AG09309 (cell line): Measurements from ENCODE around the gene NYNRIN.

Experiments used
- DNase-seq: peaks from one replicate; pipeline ENCODE4 v3.0.0-alpha.2; 2010; ENCODE audit warnings: low read depth
- H3K4me3 ChIP-seq: 2 replicates; pipeline ENCODE4 v1.5.1; 2011; ENCODE audit warnings: mild to moderate bottlenecking, low read depth, low read length, moderate library complexity; ENCODE audit not compliant: control insufficient read depth
- TF ChIP-seq, protein P1 (sequence below): IDR thresholded peaks from 2 replicates; pipeline ENCODE4 v1.5.1; 2011; ENCODE audit warnings: mild to moderate bottlenecking, low read depth, low read length, inconsistent platforms; ENCODE audit not compliant: insufficient read depth, control insufficient read depth; ENCODE audit errors: missing control alignments

Gene NYNRIN

GRCh38 chr14:24425704-24426103 lies 26.9 kb downstream of the NYNRIN start:
- TF ChIP-seq, protein P1, sequence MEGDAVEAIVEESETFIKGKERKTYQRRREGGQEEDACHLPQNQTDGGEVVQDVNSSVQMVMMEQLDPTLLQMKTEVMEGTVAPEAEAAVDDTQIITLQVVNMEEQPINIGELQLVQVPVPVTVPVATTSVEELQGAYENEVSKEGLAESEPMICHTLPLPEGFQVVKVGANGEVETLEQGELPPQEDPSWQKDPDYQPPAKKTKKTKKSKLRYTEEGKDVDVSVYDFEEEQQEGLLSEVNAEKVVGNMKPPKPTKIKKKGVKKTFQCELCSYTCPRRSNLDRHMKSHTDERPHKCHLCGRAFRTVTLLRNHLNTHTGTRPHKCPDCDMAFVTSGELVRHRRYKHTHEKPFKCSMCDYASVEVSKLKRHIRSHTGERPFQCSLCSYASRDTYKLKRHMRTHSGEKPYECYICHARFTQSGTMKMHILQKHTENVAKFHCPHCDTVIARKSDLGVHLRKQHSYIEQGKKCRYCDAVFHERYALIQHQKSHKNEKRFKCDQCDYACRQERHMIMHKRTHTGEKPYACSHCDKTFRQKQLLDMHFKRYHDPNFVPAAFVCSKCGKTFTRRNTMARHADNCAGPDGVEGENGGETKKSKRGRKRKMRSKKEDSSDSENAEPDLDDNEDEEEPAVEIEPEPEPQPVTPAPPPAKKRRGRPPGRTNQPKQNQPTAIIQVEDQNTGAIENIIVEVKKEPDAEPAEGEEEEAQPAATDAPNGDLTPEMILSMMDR = no peak
- DNase-seq = peak; percentile 61
- H3K4me3 ChIP-seq = no peak overlapping the region

GRCh38 chr14:24426150-24426911 lies 27.5 kb downstream of the NYNRIN start:
- no peak overlapping the region for H3K4me3 ChIP-seq
- no peak for DNase-seq
- TF ChIP-seq, protein P1 = no peak

DNA sequence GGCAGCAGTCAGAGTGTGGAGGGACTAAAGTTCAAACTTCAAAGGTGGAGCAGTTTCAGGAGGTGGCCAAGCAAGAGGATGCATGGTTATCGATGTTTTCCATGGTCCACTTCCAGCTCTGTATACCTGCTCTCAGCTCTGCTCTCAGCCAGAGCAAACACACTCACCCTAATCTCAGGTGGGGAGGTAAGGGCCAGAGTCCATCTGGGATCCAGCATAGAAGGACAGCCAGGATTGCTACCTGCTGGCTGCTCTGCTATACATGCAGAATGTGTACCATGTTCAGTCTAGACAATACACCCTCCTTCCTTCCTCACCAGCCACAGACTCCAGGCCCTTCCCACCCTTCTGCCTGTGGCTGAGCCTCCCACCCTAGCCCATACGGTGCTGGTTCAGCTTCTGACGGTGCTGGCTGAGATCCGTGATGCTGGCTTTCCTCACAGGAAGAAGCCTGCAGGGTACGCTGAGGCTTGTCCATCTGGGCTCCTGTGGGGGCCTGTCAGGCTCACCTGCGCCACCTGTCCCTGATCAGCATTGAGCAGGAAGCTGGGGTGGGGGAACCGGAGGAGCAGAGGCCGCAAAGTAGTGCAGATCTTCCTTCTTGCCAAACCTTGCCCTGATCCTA lies 28.2 kb downstream of the NYNRIN start:
- DNase-seq = no peak
- TF ChIP-seq, protein P1 = no peak
- H3K4me3 ChIP-seq = no peak overlapping the region

- TF ChIP-seq, protein P1 = no peak
These were observed 29.0 kb downstream of the NYNRIN start for GRCh38 chr14:24427537-24428508.

DNA sequence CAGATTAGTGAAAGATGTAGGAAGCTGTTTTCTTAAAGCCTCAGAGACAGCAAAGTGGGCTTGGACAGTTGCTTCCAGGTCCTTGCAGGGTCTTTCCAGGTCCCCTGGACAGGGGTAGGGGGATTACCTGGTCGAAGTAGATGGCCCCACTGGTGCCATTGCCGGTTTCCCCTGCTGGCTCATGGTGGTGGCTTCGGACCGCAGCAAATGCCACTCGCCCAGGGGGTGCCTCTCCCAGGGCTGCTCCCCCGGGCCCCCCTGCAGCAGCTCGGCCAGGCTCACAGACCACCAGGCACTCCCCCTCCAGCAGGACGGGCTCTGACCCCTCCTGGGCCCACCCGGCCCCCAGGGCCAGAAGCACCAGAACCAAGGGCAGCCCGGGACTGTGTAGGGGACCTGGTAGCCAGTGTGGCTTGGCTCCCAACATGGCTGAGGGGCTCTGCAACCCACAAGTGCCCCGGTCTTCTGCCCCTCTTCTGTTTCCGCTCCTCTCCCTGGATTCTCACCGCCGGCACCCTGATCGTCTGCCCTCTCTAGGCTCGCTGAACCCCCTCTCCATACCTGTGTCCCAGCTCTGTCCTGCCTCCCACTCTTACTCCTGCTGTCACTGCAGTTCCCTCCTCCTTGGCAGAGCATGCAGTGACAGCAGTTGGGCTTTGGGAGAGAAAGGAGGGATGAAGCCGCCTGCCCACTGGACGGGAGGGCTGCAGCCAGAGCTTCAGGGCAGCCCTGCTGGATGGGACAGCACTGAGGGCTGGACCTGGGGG lies 30.0 kb downstream of the NYNRIN start:
- no peak for DNase-seq
- TF ChIP-seq, protein P1 = no peak
- H3K4me3 ChIP-seq = peak overlapping the region; percentile 65; the same call in 1 of the 2 replicates

More at GRCh38 chr14:24427537-24428508, 29.0 kb downstream of the NYNRIN start:
- no peak for DNase-seq
- H3K4me3 ChIP-seq = no peak overlapping the region

- DNase-seq = peak; percentile 78
- TF ChIP-seq, protein P1 = no peak
- peak within 1 kb of the TSS; percentile 65 for H3K4me3 ChIP-seq
These were observed 30.8 kb downstream of the NYNRIN start, which contains the start of the genes CBLN3 and KHNYN for GRCh38 chr14:24429395-24430142. CBLN3 (minus strand) TSS chr14:24429668; CDS start chr14:24429054, 614 bp downstream. KHNYN (plus strand) TSS chr14:24429954; CDS start chr14:24430731, 777 bp downstream.
